GM12872 (cell line): ENCODE results near the gene GNA12.

Source experiments
- TF ChIP-seq, protein P1 (sequence below): IDR thresholded peaks from 3 replicates; pipeline ENCODE4 v1.5.1; 2011; ENCODE audit warnings: low read depth, mild to moderate bottlenecking, low read length, moderate library complexity; ENCODE audit not compliant: insufficient read depth

The GNA12 gene

DNA sequence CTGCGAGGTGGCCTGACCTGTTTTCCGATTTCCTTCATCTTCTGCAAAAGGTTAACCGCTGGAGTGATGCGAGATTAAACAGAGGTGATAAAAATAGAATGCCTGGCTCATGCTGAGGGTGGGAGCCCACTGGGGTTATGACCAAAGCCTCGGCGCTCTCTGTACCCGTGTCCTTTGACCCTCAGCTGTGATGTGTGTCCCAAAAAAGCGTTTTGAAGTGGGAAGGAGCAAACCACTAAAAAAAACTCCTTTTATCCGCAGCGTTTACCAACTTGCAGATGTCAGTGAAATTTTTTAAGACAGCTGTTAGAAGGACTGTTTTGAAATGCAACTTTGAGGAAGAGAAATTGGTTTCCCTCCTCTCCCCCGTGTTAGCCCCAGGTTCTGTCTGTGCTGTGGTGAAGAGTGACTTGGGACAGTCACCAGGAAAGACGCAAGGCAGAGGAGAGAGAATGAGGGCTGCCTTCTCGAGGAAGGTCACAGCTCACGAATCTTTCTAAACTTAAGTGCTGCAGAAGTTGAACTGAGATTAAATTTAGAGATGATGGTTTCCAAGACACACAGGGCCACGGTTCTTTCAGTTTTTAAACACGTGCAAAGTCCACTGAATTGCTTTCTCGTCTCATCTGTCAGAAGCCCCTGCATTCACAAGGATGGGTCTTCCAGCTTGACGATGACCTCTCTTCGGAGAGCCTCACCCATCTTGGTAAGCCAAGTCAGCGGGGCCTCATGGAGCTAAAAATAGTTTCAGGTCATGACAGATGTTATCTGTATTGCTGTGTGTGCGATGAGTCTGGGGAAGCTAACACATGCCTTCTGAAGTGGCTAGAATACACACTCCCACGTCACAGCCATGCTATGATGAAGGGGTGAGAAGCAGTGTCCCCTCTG is 128.5 kb downstream of the GNA12 start:
- TF ChIP-seq, protein P1, sequence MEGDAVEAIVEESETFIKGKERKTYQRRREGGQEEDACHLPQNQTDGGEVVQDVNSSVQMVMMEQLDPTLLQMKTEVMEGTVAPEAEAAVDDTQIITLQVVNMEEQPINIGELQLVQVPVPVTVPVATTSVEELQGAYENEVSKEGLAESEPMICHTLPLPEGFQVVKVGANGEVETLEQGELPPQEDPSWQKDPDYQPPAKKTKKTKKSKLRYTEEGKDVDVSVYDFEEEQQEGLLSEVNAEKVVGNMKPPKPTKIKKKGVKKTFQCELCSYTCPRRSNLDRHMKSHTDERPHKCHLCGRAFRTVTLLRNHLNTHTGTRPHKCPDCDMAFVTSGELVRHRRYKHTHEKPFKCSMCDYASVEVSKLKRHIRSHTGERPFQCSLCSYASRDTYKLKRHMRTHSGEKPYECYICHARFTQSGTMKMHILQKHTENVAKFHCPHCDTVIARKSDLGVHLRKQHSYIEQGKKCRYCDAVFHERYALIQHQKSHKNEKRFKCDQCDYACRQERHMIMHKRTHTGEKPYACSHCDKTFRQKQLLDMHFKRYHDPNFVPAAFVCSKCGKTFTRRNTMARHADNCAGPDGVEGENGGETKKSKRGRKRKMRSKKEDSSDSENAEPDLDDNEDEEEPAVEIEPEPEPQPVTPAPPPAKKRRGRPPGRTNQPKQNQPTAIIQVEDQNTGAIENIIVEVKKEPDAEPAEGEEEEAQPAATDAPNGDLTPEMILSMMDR = no peak

DNA sequence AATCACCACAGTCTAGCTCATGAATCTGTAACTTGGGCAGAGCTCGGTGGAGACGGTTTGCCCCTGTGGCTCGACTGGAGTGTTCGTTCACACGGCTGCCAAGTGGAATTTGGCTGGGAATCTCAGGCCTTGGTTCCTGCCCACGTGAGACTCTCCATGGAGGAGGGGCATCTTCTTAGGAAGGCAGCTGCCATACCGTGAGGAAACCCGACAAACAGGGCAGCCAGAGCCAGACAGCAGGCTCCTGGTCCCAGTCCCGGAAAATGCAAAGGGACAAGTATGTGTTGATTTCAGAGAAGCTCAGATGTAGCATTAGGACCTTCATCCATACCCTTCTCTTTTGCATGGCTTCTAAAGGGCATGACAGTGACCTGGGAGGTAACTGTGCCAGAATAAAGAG is 129.5 kb downstream of the GNA12 start:
- TF ChIP-seq, protein P1 = no peak

DNA sequence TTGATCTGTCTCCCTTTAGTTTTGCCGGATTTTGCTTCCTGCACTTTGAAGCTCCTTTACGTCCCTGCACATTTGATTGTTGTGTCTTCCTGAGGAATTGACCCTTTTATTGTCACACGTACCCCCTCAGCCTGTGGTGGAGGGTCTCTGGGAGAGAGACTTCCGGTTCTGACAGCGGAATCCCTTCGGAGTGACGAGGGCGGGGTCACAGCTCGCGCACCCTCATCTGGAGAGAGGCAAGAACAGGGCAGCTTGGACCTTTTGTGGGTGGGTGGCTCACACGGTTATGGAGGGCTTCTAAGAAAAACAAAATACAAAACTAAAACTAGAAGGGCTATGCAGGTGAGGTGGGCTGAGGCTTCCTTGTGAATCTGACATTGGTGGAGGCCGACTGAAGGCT is 130.1 kb downstream of the GNA12 start:
- TF ChIP-seq, protein P1 = no peak

DNA sequence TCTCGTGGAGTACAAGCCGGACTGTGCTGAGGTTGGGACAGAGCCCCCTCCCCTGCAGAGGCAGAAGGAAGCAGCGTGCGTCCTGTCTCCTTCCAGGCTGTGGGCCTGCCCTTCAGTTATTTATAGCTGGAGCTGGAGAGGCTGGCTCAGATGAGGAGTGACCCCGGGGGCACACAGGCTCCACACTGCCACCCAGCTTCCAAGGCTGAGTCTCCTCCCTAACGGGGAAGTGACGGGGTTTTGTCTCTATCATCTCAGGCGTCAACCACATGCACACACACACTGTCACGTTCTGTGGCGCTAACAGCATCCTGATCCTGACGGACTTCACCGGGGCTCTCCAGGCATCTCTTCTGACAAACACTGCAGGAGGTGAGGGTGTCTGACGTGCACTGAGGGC is 130.7 kb downstream of the GNA12 start:
- TF ChIP-seq, protein P1 = no peak

DNA sequence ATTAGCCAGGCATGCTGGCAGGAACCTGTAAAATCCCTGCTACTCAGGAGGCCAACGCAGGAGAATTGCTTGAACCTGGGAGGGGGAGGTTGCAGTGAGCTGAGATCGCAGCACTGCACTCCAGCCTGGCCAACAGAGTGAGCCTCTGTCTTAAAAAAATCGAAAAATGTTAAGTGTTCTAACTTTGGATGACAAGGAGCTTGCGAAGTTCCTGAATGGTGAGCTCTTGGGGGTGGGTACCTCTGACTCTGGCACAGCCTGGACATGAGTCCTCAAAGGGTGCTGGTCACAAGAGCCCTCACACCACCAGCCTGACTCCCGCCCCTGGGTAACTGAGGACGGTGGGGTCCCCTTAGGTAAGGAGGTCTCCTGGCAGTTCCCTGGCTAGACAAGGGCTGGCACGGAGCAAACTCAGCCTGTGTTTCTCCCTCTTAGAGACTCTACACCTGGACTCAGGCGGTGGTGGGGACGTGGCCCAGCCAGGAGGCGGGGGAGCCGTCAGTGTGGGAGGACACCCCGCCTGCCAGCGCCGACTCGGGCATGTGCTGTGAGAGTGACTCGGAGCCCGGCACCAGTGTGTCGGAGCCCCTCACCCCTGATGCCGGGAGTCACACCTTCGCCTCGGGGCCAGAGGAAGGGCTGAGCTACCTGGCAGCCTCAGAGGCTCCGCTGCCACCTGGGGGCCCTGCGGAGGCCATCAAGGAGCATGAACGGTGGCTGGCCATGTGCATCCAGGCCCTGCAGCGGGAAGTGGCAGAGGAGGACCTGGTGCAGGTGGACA is 132.0 kb downstream of the GNA12 start:
- TF ChIP-seq, protein P1 = no peak

DNA sequence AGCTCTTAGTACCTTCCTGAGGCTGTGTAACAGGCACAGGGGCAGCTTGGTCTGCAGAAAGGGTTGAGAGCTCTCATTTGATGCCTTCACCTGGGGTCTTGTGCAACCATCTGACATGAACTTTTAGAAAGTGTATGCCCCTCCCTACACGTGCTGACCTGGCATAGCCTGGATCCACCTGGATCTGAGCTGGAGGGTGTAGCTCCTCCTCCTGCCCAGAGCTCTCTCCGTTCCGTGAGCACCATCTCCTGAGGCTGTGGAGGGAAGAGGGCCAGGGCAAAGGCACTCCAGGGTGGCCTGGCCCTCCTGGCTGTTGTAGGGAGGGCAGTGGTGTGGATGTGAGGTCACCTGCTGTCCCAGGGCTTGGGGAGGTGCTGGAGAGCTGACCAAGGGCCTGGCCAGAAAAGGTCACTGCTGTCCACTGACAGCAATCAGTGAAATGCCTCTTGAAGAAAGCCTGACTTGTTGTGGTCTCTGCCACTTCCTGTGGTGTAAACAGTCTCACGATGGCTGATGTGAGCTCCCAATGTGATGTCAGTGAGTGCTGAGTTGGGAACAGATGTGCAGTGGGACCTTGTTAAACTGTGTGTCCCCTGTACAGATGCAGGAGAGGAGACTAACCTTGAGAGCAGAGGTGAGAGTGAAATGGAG is 133.1 kb downstream of the GNA12 start:
- TF ChIP-seq, protein P1 = no peak

DNA sequence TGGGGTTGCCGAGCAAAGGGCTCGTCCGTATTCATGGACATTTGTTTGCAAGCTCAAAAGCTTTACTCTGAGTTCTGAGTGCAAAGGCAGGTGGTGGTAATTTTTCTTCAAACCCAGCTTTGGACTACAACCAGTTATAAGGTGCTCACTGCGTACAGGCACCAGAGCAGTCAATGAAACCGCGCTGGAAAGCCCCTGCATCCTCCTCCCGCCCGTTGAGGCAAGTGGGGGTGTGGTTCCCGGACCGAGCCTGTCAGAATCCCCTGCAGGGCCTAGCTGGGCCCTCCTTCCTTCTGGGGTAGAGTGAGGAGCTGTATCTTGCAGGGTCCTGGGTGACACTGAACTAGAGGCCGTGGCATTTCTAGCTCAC is 133.8 kb downstream of the GNA12 start:
- TF ChIP-seq, protein P1 = no peak
